ENCODE data around the gene CADPS2. TPM values are rescaled to one million over a fixed set of nuclear protein-coding genes. Genes with fewer than 3 reads are reported as not detected.

Gene CADPS2
- 10 to 100 TPM in 1 of 2 donors, 1 to 10 TPM in 1; 4.3 to 11.7 TPM for total RNA-seq
- polyA plus RNA-seq (2013, experiment 1 of 2), result 3.5 TPM
- 3.0 TPM for polyA plus RNA-seq (2013, experiment 2 of 2)
- long read RNA-seq, experiment 1, partial matches to known transcripts, result 0 of 4 reads
- long read RNA-seq, experiment 1, other reads (novel, unspliced or antisense), result 4 of 4 reads
- long read RNA-seq, experiment 2, partial matches to known transcripts, result 1 of 4 reads
- long read RNA-seq, experiment 2, other reads (novel, unspliced or antisense), result 3 of 4 reads
- long read RNA-seq, experiment 3, partial matches to known transcripts, result 5 of 18 reads
- long read RNA-seq, experiment 3, other reads (novel, unspliced or antisense), result 13 of 18 reads
- long read RNA-seq, experiment 4, result 0 reads

- no peaks in the 10 kb centered on the region for H3K9me3 Mint-ChIP-seq
- no peaks in the 10 kb centered on the region for H3K36me3 Mint-ChIP-seq (ENCODE audit: low read depth)
- TF ChIP-seq CTCF (conservative IDR thresholded peaks at IDR 0.05), result peak; percentile 19
- Histone ChIP-seq H3K9ac (ENCODE audit: extremely low read depth, low read length, poor library complexity, severe bottlenecking) (peak within 1 kb of the TSS; percentile 16), H3K27me3 (ENCODE audit: control insufficient read depth, insufficient read depth, low read length, poor library complexity, severe bottlenecking) (peaks cover 54% of the 10 kb centered on the region), H3K4me3 (ENCODE audit: low read length) (peak within 1 kb of the TSS; percentile 82), H3K4me1 (ENCODE audit: control insufficient read depth, insufficient read depth, low read length) (no peaks in the 10 kb centered on the region), H3K27ac (ENCODE audit: low read depth, low read length) (no peak within 1 kb of the TSS), H3K9me3 (ENCODE audit: control insufficient read depth, low read length) (no peaks in the 10 kb centered on the region), H3K36me3 (ENCODE audit: control insufficient read depth, insufficient read depth, low read length) (no peaks in the 10 kb centered on the region)
- peaks cover 27% of the 10 kb centered on the region for H3K4me1 Mint-ChIP-seq
- DNase-seq, result peak; percentile 93
- peak within 1 kb of the TSS; percentile 77 for H3K4me3 Mint-ChIP-seq
- peaks cover 41% of the 10 kb centered on the region for H3K27me3 Mint-ChIP-seq (ENCODE audit: insufficient read depth)
- H3K27ac Mint-ChIP-seq, result no peak within 1 kb of the TSS
- 0% methylated on average over 25 to 72 of the region's 73 CpGs for WGBS, 2 experiments (ENCODE audit: insufficient coverage in 1 of 2, insufficient read length in 1 of 2)
Measured at GRCh38 chr7:122886357-122887081, at the start of gene CADPS2. CADPS2 (minus strand) TSS chr7:122886460; CDS start chr7:122886337, 123 bp downstream.

GRCh38 chr7:122935620-122936019 is 49.4 kb upstream of the CADPS2 start:
- Mint-ChIP-seq H3K4me3 (no peak overlapping the region), H3K9me3 (no peaks in the 10 kb centered on the region), H3K27ac (no peak overlapping the region), H3K36me3 (ENCODE audit: low read depth) (no peaks in the 10 kb centered on the region), H3K27me3 (ENCODE audit: insufficient read depth) (no peaks in the 10 kb centered on the region), H3K4me1 (no peaks in the 10 kb centered on the region)
- Histone ChIP-seq H3K9ac (ENCODE audit: extremely low read depth, low read length, poor library complexity, severe bottlenecking) (no peak overlapping the region), H3K27me3 (ENCODE audit: control insufficient read depth, insufficient read depth, low read length, poor library complexity, severe bottlenecking) (no peaks in the 10 kb centered on the region), H3K36me3 (ENCODE audit: control insufficient read depth, insufficient read depth, low read length) (no peaks in the 10 kb centered on the region), H3K27ac (ENCODE audit: low read depth, low read length) (no peak overlapping the region), H3K4me3 (ENCODE audit: low read length) (no peak overlapping the region), H3K9me3 (ENCODE audit: control insufficient read depth, low read length) (no peaks in the 10 kb centered on the region), H3K4me1 (ENCODE audit: control insufficient read depth, insufficient read depth, low read length) (no peaks in the 10 kb centered on the region)
- no peak for TF ChIP-seq CTCF (conservative IDR thresholded peaks at IDR 0.05)
- no peak for DNase-seq

GRCh38 chr7:122919643-122920181 is 33.5 kb upstream of the CADPS2 start:
- Mint-ChIP-seq H3K27me3 (ENCODE audit: insufficient read depth) (no peaks in the 10 kb centered on the region), H3K4me3 (no peak overlapping the region), H3K36me3 (ENCODE audit: low read depth) (no peaks in the 10 kb centered on the region), H3K27ac (no peak overlapping the region), H3K4me1 (peaks cover 14% of the 10 kb centered on the region), H3K9me3 (no peaks in the 10 kb centered on the region)
- Histone ChIP-seq H3K27me3 (ENCODE audit: control insufficient read depth, insufficient read depth, low read length, poor library complexity, severe bottlenecking) (no peaks in the 10 kb centered on the region), H3K4me3 (ENCODE audit: low read length) (no peak overlapping the region), H3K9ac (ENCODE audit: extremely low read depth, low read length, poor library complexity, severe bottlenecking) (no peak overlapping the region), H3K4me1 (ENCODE audit: control insufficient read depth, insufficient read depth, low read length) (no peaks in the 10 kb centered on the region), H3K36me3 (ENCODE audit: control insufficient read depth, insufficient read depth, low read length) (no peaks in the 10 kb centered on the region), H3K27ac (ENCODE audit: low read depth, low read length) (no peak overlapping the region), H3K9me3 (ENCODE audit: control insufficient read depth, low read length) (no peaks in the 10 kb centered on the region)
- TF ChIP-seq CTCF (conservative IDR thresholded peaks at IDR 0.05), result no peak
- no peak for DNase-seq
